Measurements from ENCODE around the gene RNGTT. TPM values are rescaled to one million over a fixed set of nuclear protein-coding genes. Genes with fewer than 3 reads are reported as not detected.

Gene RNGTT
- total and polyA plus RNA-seq, 10 of the 15 experiments (the other 5 are each of a cell fraction or from before 2014, with no cell fraction given), result 7.7 to 30.4 (median 22.2) TPM

GRCh38 chr6:88914180-88914579, 49.2 kb downstream of the RNGTT start:
- ChIA-PET SMC1A (ENCODE audit: uncharacterized antibody, unreplicated experiment) (interaction anchor here (1.6 to 3.7 kb wide), 2 partner anchors 14 to 43 kb away, joined by 3 to 12 read pairs; no protein-coding TSS in a partner anchor), RAD21 (ENCODE audit: unreplicated experiment) (no interaction called here), CTCF (no interaction called here), POLR2A (no interaction called here)
- intact Hi-C loops (cut with micrococcal nuclease; ENCODE audit: unreplicated experiment) (no loop called here), in situ Hi-C loops (cut with MboI) (no loop called here)
- WGBS (ENCODE audit: insufficient coverage, insufficient replicate concordance, low lambda C conversion rate, missing lambda C conversion rate), result 99% methylated on average over 4 of the region's 4 CpGs
- BruUV-seq (replicated peaks), result no TSS peak
- H3K27ac ChIP-seq (ENCODE audit: control insufficient read depth, insufficient read depth), result no peak overlapping the region
- no peak overlapping the region for H2AFZ ChIP-seq (ENCODE audit: control insufficient read depth, low read depth, low read length)
- no peaks in the 10 kb centered on the region; the same call in none of the 2 replicates for H3K79me2 ChIP-seq (ENCODE audit: control insufficient read depth, insufficient read depth, low read length)
- no peak for ATAC-seq
- no peak overlapping the region for H3K4me3 ChIP-seq
- no peaks in the 10 kb centered on the region for H3K27me3 ChIP-seq (replicated peaks in 1 of 2; ENCODE audit: control insufficient read depth in 2 of 2, insufficient read depth in 2 of 2, low read length in 1 of 2)
- H3K36me3 ChIP-seq (ENCODE audit: control insufficient read depth in 2 of 2, insufficient read depth in 2 of 2, low read length in 1 of 2), result peaks cover 0 to 2% of the 10 kb centered on the region in 2 experiments; a peak in 1 of 4 replicates
- no peak for DNase-seq (ENCODE audit: low read depth, low spot score)
- TF ChIP-seq ZBTB4 (CRISPR knock-in tag; IDR thresholded peaks at IDR 0.05) (no peak), BCLAF1 (IDR thresholded peaks at IDR 0.05) (no peak), ASH2L (IDR thresholded peaks at IDR 0.05; ENCODE audit: borderline replicate concordance, low read depth) (no peak), POLR2AphosphoS2 (IDR thresholded peaks at IDR 0.05; ENCODE audit: low read depth, low read length) (no peak), RAD21 (IDR thresholded peaks at IDR 0.05; ENCODE audit: insufficient read depth, low read depth, low read length) (no peak), POU2F2 (IDR thresholded peaks at IDR 0.05; ENCODE audit: borderline replicate concordance, low read depth, low read length) (no peak), KDM1A (IDR thresholded peaks at IDR 0.05; ENCODE audit: borderline replicate concordance) (no peak), SREBF1 (IDR thresholded peaks at IDR 0.05; ENCODE audit: low read length) (no peak)
- no peak overlapping the region for H3K9ac ChIP-seq (ENCODE audit: control insufficient read depth, insufficient read depth, low read length)
- H4K20me1 ChIP-seq (ENCODE audit: control insufficient read depth, insufficient read depth), result no peaks in the 10 kb centered on the region
- no peaks in the 10 kb centered on the region for H3K4me1 ChIP-seq (ENCODE audit: control insufficient read depth, insufficient read depth, low read length)
- H3K9me3 ChIP-seq (replicated peaks; ENCODE audit: control insufficient read depth, insufficient read depth, low read length), result peaks cover 5% of the 10 kb centered on the region
- no peak overlapping the region for H3K4me2 ChIP-seq (ENCODE audit: control insufficient read depth, insufficient read depth)
- no peak for FAIRE-seq
